Measurements from ENCODE around the gene NAALADL1.

DNA sequence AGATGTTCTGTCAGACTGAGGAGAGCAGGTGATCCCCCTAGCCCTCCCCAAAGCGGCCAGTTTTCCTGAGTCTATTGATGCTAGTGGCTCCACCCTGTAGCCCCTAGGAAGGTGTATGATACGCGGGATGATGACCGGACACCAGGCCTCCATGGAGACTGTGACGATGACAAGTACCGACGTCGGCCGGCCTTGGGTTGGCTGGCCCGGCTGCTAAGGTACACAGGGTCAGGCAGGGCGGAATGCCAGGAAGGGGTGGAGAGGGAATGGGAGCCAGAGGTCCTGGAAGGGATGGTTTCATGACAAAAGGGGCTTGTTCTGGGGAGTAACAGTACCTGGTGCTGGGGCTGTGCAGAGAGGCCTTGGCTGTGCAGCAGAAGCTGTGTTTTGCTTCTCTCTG is 28.9 kb upstream of the NAALADL1 start:
- no peak for TF ChIP-seq CTCF (conservative IDR thresholded peaks at IDR 0.05; ENCODE audit: low read length)
- no peak for TF ChIP-seq EZH2phosphoT487 (IDR thresholded peaks at IDR 0.05; ENCODE audit: borderline replicate concordance, low read depth, low read length)
